Astrocyte (in vitro differentiated cells and primary cell): ENCODE measurements around the gene KRT77. TPM values are rescaled to one million over a fixed set of nuclear protein-coding genes. Genes with fewer than 3 reads are reported as not detected.
"Not testable (repeated sequence)": the region's sequence is repeated elsewhere in the genome, so short reads cannot be mapped to it uniquely, and the experiment has no call there.

Source experiments
- DNase-seq: peaks from one replicate; pipeline ENCODE4 v3.0.0-alpha.2; 2010; ENCODE audit warnings: low read depth
- FAIRE-seq: peaks from 2 replicates; lab custom pipeline; 2011; peaks lifted over from hg19 to GRCh38; lab: Jason Lieb, UNC
- H2AFZ ChIP-seq: 2 replicates; pipeline ENCODE4 v1.6.0; 2012; ENCODE audit warnings: low read depth, low read length, inconsistent platforms
- H3K27ac ChIP-seq: 2 replicates; pipeline ENCODE4 v1.5.1; 2011; ENCODE audit warnings: low read depth, low read length, inconsistent platforms
- H3K27me3 ChIP-seq: 2 replicates; pipeline ENCODE4 v1.6.0; 2011; ENCODE audit warnings: low read length, inconsistent platforms; ENCODE audit not compliant: insufficient read depth
- H3K36me3 ChIP-seq: 2 replicates; pipeline ENCODE4 v1.5.1; 2011; ENCODE audit warnings: low read length, inconsistent platforms; ENCODE audit not compliant: insufficient read depth
- H3K4me1 ChIP-seq: 2 replicates; pipeline ENCODE4 v1.5.1; 2011; ENCODE audit warnings: low read length, inconsistent platforms; ENCODE audit not compliant: insufficient read depth
- H3K4me2 ChIP-seq: 2 replicates; pipeline ENCODE4 v1.6.0; 2012; ENCODE audit warnings: low read length, inconsistent platforms
- H3K4me3 ChIP-seq: 2 replicates; pipeline ENCODE4 v1.5.1; 2011; ENCODE audit warnings: low read depth, mild to moderate bottlenecking, low read length, inconsistent platforms; ENCODE audit not compliant: insufficient read depth
- H3K79me2 ChIP-seq: 2 replicates; pipeline ENCODE4 v1.6.0; 2012; ENCODE audit warnings: mild to moderate bottlenecking, low read length, inconsistent platforms; ENCODE audit not compliant: insufficient read depth
- H3K9ac ChIP-seq: 2 replicates; pipeline ENCODE4 v1.6.0; 2012; ENCODE audit warnings: mild to moderate bottlenecking, low read length, inconsistent platforms
- H3K9me3 ChIP-seq: 2 replicates; pipeline ENCODE4 v1.5.1; 2012; ENCODE audit warnings: low read depth, mild to moderate bottlenecking, low read length, inconsistent platforms; ENCODE audit not compliant: insufficient read depth
- H4K20me1 ChIP-seq: 2 replicates; pipeline ENCODE4 v1.6.0; 2012; ENCODE audit warnings: low read length, inconsistent platforms; ENCODE audit not compliant: insufficient read depth
- H3K27ac Mint-ChIP-seq: one replicate; pipeline ENCODE4 v1.8.0; 2021; ENCODE audit warnings: mild to moderate bottlenecking, mixed read lengths; ENCODE audit not compliant: unreplicated experiment
- H3K27me3 Mint-ChIP-seq: one replicate; pipeline ENCODE4 v1.8.0; 2021; ENCODE audit warnings: low read depth, mixed read lengths; ENCODE audit not compliant: unreplicated experiment
- H3K36me3 Mint-ChIP-seq: one replicate; pipeline ENCODE4 v1.8.0; 2021; ENCODE audit warnings: low read depth, mixed read lengths; ENCODE audit not compliant: unreplicated experiment
- H3K4me1 Mint-ChIP-seq: one replicate; pipeline ENCODE4 v1.8.0; 2021; ENCODE audit warnings: low read depth, mixed read lengths; ENCODE audit not compliant: unreplicated experiment
- H3K4me3 Mint-ChIP-seq: one replicate; pipeline ENCODE4 v1.8.0; 2021; ENCODE audit warnings: mild to moderate bottlenecking, moderate library complexity, mixed read lengths; ENCODE audit not compliant: unreplicated experiment
- H3K9me3 Mint-ChIP-seq: one replicate; pipeline ENCODE4 v1.8.0; 2021; ENCODE audit warnings: mild to moderate bottlenecking, mixed read lengths; ENCODE audit not compliant: unreplicated experiment
- CTCF ChIP-seq: IDR thresholded peaks from 2 replicates; pipeline ENCODE4 v1.5.1; 2011; ENCODE audit warnings: low read depth, mild to moderate bottlenecking, inconsistent platforms, low read length, moderate library complexity; ENCODE audit not compliant: insufficient read depth
- EZH2 ChIP-seq: IDR thresholded peaks from 2 replicates; pipeline ENCODE4 v1.6.1; 2012; ENCODE audit warnings: mild to moderate bottlenecking, low read length, inconsistent platforms; ENCODE audit not compliant: insufficient read depth
- total RNA-seq: library from RNA; stranded (reverse); gene quantifications from 2 replicates; pipeline ENCODE4 v1.2.1, GENCODE V29; 2021

KRT77 gene
- total RNA-seq, 1 donor from 2014 or later, result not detected

GRCh38 chr12:52714887-52715281, 11.6 kb upstream of the KRT77 start:
- no peaks in the 10 kb centered on the region for H3K79me2 ChIP-seq
- no peak overlapping the region for H2AFZ ChIP-seq

GRCh38 chr12:52713960-52714886, 10.9 kb upstream of the KRT77 start:
- Histone ChIP-seq H3K36me3 (no peaks in the 10 kb centered on the region), H3K79me2 (no peaks in the 10 kb centered on the region), H3K27ac (no peak overlapping the region), H3K4me1 (no peaks in the 10 kb centered on the region), H3K27me3 (peaks cover 39% of the 10 kb centered on the region), H3K4me2 (peak overlapping the region; percentile 70), H3K9ac (no peak overlapping the region), H4K20me1 (no peaks in the 10 kb centered on the region), H3K9me3 (no peaks in the 10 kb centered on the region), H2AFZ (peak overlapping the region; percentile 47), H3K4me3 (no peak overlapping the region)
- FAIRE-seq (no peak), DNase-seq (no peak)
- H3K27ac Mint-ChIP-seq, result no peak overlapping the region
- H3K36me3 Mint-ChIP-seq, result no peaks in the 10 kb centered on the region
- peaks cover 76% of the 10 kb centered on the region for H3K27me3 Mint-ChIP-seq
- H3K4me1 Mint-ChIP-seq, result peaks cover 3% of the 10 kb centered on the region
- H3K9me3 Mint-ChIP-seq, result no peaks in the 10 kb centered on the region
- TF ChIP-seq CTCF (no peak), EZH2 (peak; percentile 96)
- peak overlapping the region; percentile 27 for H3K4me3 Mint-ChIP-seq

More at GRCh38 chr12:52714887-52715281, 11.6 kb upstream of the KRT77 start:
- TF ChIP-seq CTCF (no peak), EZH2 (no peak)
- H3K36me3 ChIP-seq, result no peaks in the 10 kb centered on the region
- H3K27me3 Mint-ChIP-seq, result peaks cover 76% of the 10 kb centered on the region
- DNase-seq (no peak), FAIRE-seq (no peak)
- H3K4me1 ChIP-seq, result no peaks in the 10 kb centered on the region
- no peaks in the 10 kb centered on the region for H3K9me3 Mint-ChIP-seq
- no peak overlapping the region for H3K9ac ChIP-seq
- H3K9me3 ChIP-seq, result no peaks in the 10 kb centered on the region
- H3K36me3 Mint-ChIP-seq, result no peaks in the 10 kb centered on the region
- peak overlapping the region; percentile 27 for H3K4me3 Mint-ChIP-seq
- no peaks in the 10 kb centered on the region for H4K20me1 ChIP-seq
- H3K27me3 ChIP-seq, result peaks cover 39% of the 10 kb centered on the region
- H3K4me1 Mint-ChIP-seq, result peaks cover 3% of the 10 kb centered on the region
- no peak overlapping the region for H3K27ac ChIP-seq
- H3K27ac Mint-ChIP-seq, result peak overlapping the region; percentile 26
- H3K4me3 ChIP-seq, result no peak overlapping the region
- H3K4me2 ChIP-seq, result no peak overlapping the region

- H3K9ac ChIP-seq, H3K36me3 ChIP-seq, H3K9me3 Mint-ChIP-seq, H3K4me3 Mint-ChIP-seq, DNase-seq, H3K27ac Mint-ChIP-seq, H3K4me1 Mint-ChIP-seq, H4K20me1 ChIP-seq, H3K4me3 ChIP-seq, H3K4me1 ChIP-seq, H3K27ac ChIP-seq, FAIRE-seq, H3K79me2 ChIP-seq, H3K9me3 ChIP-seq, H3K4me2 ChIP-seq, H2AFZ ChIP-seq, H3K36me3 Mint-ChIP-seq: not testable (repeated sequence)
- peaks cover 69% of the 10 kb centered on the region for H3K27me3 Mint-ChIP-seq
- H3K27me3 ChIP-seq, result peaks cover 43% of the 10 kb centered on the region
Observed at GRCh38 chr12:52712122-52712521, 8.8 kb upstream of the KRT77 start.
